Measurements from ENCODE around the gene HEPN1. TPM values are rescaled to one million over a fixed set of nuclear protein-coding genes. Genes with fewer than 3 reads are reported as not detected.

HEPN1 gene
- total RNA-seq, 1 experiment from 2014 or later, result not detected

DNA sequence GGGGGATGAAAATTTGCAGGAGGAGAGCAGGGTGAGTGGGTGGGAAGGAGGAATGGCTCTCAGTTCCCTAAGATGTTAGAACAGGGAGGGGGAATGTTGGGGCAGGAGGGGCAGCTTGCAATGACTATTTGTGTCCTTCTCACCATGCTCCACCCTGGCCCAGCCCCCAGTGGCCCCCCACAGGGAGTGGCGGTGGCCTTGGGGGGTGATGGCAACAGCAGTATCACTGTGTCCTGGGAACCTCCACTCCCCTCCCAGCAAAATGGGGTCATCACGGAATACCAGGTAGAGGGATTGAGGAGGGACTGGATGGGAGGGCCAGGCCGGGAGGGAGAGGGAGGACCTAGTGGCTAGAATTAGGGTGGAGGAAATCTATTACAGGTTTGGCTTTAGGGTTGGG, 43.6 kb upstream of the HEPN1 start:
- no peak for DNase-seq
- peak overlapping the region; percentile 67 for H3K4me3 Mint-ChIP-seq (ENCODE audit: low read depth, unreplicated experiment)
- H3K27ac Mint-ChIP-seq (ENCODE audit: unreplicated experiment), result no peak overlapping the region
- H3K4me1 Mint-ChIP-seq (ENCODE audit: low read depth, unreplicated experiment), result no peaks in the 10 kb centered on the region
- intact Hi-C loops (cut with micrococcal nuclease; ENCODE audit: unreplicated experiment), result no loop called here
- H3K9me3 Mint-ChIP-seq (ENCODE audit: low read depth, unreplicated experiment), result no peaks in the 10 kb centered on the region
- CTCF ChIA-PET, result no interaction called here
- TF ChIP-seq, protein P1, sequence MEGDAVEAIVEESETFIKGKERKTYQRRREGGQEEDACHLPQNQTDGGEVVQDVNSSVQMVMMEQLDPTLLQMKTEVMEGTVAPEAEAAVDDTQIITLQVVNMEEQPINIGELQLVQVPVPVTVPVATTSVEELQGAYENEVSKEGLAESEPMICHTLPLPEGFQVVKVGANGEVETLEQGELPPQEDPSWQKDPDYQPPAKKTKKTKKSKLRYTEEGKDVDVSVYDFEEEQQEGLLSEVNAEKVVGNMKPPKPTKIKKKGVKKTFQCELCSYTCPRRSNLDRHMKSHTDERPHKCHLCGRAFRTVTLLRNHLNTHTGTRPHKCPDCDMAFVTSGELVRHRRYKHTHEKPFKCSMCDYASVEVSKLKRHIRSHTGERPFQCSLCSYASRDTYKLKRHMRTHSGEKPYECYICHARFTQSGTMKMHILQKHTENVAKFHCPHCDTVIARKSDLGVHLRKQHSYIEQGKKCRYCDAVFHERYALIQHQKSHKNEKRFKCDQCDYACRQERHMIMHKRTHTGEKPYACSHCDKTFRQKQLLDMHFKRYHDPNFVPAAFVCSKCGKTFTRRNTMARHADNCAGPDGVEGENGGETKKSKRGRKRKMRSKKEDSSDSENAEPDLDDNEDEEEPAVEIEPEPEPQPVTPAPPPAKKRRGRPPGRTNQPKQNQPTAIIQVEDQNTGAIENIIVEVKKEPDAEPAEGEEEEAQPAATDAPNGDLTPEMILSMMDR (IDR thresholded peaks at IDR 0.05; ENCODE audit: unreplicated experiment), result no peak
- no TSS peak for BruUV-seq (replicated peaks)
- H3K36me3 Mint-ChIP-seq (ENCODE audit: insufficient read depth, unreplicated experiment), result peaks cover 17% of the 10 kb centered on the region
- peaks cover 88% of the 10 kb centered on the region for H3K27me3 Mint-ChIP-seq (ENCODE audit: unreplicated experiment)

DNA sequence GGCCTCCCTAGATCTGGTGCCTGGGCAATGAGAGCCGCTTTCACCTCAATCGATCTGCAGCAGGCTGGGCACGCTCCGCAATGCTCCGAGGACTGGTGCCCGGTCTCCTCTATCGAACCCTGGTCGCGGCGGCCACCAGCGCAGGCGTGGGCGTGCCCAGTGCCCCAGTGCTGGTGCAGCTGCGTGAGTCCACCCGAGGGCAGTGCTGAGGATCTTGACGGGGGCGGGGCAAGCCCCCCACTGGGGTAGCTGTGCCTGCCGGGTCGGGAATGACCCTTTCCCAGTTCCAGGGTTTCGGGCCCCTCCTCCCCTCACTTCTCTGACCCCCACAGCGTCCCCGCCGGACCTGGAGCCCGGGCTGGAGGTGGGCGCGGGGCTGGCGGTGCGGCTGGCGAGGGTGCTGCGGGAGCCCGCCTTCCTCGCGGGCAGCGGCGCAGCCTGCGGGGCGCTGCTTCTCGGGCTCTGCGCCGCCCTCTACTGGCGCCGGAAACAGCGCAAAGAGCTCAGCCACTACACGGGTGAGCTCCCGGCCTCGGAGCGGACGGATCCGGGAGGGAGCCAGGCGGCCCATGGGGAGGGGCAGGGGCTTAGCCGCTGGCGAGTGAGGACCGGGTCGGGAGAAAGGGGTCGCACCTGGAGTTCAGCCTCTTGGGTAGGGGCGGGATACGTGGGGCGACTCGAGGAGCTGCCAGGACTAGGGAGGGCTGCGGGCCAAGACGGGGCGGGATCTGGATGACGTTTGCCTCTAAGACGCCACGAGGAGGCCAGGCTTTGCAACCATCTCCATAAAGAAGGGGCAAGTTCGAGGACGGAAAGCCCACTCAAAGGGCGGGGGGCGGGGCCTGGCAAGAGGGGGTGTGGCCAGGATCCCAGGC, 42.9 kb upstream of the HEPN1 start:
- CTCF ChIA-PET, result interaction anchor here (0.8 to 1.0 kb wide), 6 partner anchors 10 to 470 kb away, joined by 3 to 6 read pairs (median 4); partner anchors contain the start of genes CCDC15, SIAE and SPA17
- Mint-ChIP-seq H3K9me3 (ENCODE audit: low read depth, unreplicated experiment) (no peaks in the 10 kb centered on the region), H3K4me3 (ENCODE audit: low read depth, unreplicated experiment) (peak overlapping the region; percentile 67), H3K4me1 (ENCODE audit: low read depth, unreplicated experiment) (no peaks in the 10 kb centered on the region), H3K36me3 (ENCODE audit: insufficient read depth, unreplicated experiment) (peaks cover 17% of the 10 kb centered on the region), H3K27me3 (ENCODE audit: unreplicated experiment) (peaks cover 87% of the 10 kb centered on the region), H3K27ac (ENCODE audit: unreplicated experiment) (peak overlapping the region; percentile 34)
- peak; percentile 73 for DNase-seq
- BruUV-seq (replicated peaks), result no TSS peak
- TF ChIP-seq, protein P1 (IDR thresholded peaks at IDR 0.05; ENCODE audit: unreplicated experiment), result peak; percentile 50
- intact Hi-C loops (cut with micrococcal nuclease; ENCODE audit: unreplicated experiment), result no loop called here

- CTCF ChIA-PET, result interaction anchor here (0.8 to 1.0 kb wide), 6 partner anchors 11 to 469 kb away, joined by 3 to 6 read pairs (median 4); partner anchors contain the start of genes CCDC15, SIAE and SPA17
- H3K4me3 Mint-ChIP-seq (ENCODE audit: low read depth, unreplicated experiment), result peak overlapping the region; percentile 67
- H3K4me1 Mint-ChIP-seq (ENCODE audit: low read depth, unreplicated experiment), result no peaks in the 10 kb centered on the region
- BruUV-seq (replicated peaks), result no TSS peak
- intact Hi-C loops (cut with micrococcal nuclease; ENCODE audit: unreplicated experiment), result no loop called here
- TF ChIP-seq, protein P1 (IDR thresholded peaks at IDR 0.05; ENCODE audit: unreplicated experiment), result no peak
- no peaks in the 10 kb centered on the region for H3K9me3 Mint-ChIP-seq (ENCODE audit: low read depth, unreplicated experiment)
- peaks cover 17% of the 10 kb centered on the region for H3K36me3 Mint-ChIP-seq (ENCODE audit: insufficient read depth, unreplicated experiment)
- H3K27ac Mint-ChIP-seq (ENCODE audit: unreplicated experiment), result no peak overlapping the region
- peaks cover 79% of the 10 kb centered on the region for H3K27me3 Mint-ChIP-seq (ENCODE audit: unreplicated experiment)
- no peak for DNase-seq
Measured at GRCh38 chr11:124876818-124877630, 42.0 kb upstream of the HEPN1 start.

DNA sequence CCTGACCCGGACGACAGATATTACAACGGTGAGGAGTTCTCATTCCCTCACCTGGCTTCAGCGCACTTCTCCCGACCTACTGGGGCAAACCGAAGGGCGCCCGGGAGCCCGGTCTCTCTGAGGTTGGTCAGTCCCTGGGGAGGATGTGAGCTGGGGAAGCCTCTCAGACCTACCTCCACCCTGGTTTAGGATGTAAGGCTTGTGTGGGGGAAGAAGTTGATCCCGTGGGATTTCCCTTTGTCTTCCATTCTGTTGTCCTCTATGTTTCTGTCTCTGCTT, 41.5 kb upstream of the HEPN1 start:
- Mint-ChIP-seq H3K27ac (ENCODE audit: unreplicated experiment) (no peak overlapping the region), H3K4me1 (ENCODE audit: low read depth, unreplicated experiment) (no peaks in the 10 kb centered on the region), H3K27me3 (ENCODE audit: unreplicated experiment) (peaks cover 77% of the 10 kb centered on the region), H3K4me3 (ENCODE audit: low read depth, unreplicated experiment) (peak overlapping the region; percentile 67), H3K9me3 (ENCODE audit: low read depth, unreplicated experiment) (no peaks in the 10 kb centered on the region), H3K36me3 (ENCODE audit: insufficient read depth, unreplicated experiment) (peaks cover 17% of the 10 kb centered on the region)
- CTCF ChIA-PET, result no interaction called here
- intact Hi-C loops (cut with micrococcal nuclease; ENCODE audit: unreplicated experiment), result no loop called here
- no peak for DNase-seq
- TF ChIP-seq, protein P1 (IDR thresholded peaks at IDR 0.05; ENCODE audit: unreplicated experiment), result no peak
- BruUV-seq (replicated peaks), result no TSS peak
